Bronchial epithelial cell (primary cell): Measurements from ENCODE around the gene ADGRL3. TPM values are rescaled to one million over a fixed set of nuclear protein-coding genes. Genes with fewer than 3 reads are reported as not detected.

Experiments
- DNase-seq: peaks from one replicate; pipeline ENCODE4 v3.0.0-alpha.2; 2010; ENCODE audit warnings: low read depth
- FAIRE-seq: peaks from 2 replicates; lab custom pipeline; 2011; peaks lifted over from hg19 to GRCh38; lab: Jason Lieb, UNC
- H3K27me3 ChIP-seq: 2 replicates; pipeline ENCODE4 v1.5.1; 2011; ENCODE audit warnings: low read length; ENCODE audit not compliant: control insufficient read depth, insufficient read depth
- H3K36me3 ChIP-seq: 2 replicates; pipeline ENCODE4 v1.5.1; 2011; ENCODE audit warnings: low read length; ENCODE audit not compliant: control insufficient read depth, insufficient read depth
- H3K4me3 ChIP-seq: 2 replicates; pipeline ENCODE4 v1.5.1; 2011; ENCODE audit warnings: mild to moderate bottlenecking, low read depth, low read length, control low read depth
- CTCF ChIP-seq: IDR thresholded peaks from 2 replicates; pipeline ENCODE4 v1.5.1; 2011; ENCODE audit warnings: mild to moderate bottlenecking, moderate library complexity, low read length, control low read depth, inconsistent platforms; ENCODE audit not compliant: insufficient read depth, severe bottlenecking
- total RNA-seq: library from RNA; depleted of rRNA; stranded (reverse); fragments of >200 nt; gene quantifications from 2 replicates; pipeline ENCODE4 v1.2.1, GENCODE V29; 2014

Gene ADGRL3
- total RNA-seq, 1 donor from 2014 or later = under 0.01 TPM

GRCh38 chr4:62053974-62054373 is 853.8 kb downstream of the ADGRL3 start:
- FAIRE-seq (no peak), DNase-seq (no peak)
- Histone ChIP-seq H3K4me3 (no peak overlapping the region), H3K36me3 (no peaks in the 10 kb centered on the region), H3K27me3 (no peaks in the 10 kb centered on the region)
- no peak for TF ChIP-seq CTCF

- H3K27me3 ChIP-seq = no peaks in the 10 kb centered on the region
- no peak for TF ChIP-seq CTCF
- FAIRE-seq = no peak
Observed at GRCh38 chr4:62057031-62057430, 856.9 kb downstream of the ADGRL3 start.

GRCh38 chr4:62058571-62058970 is 858.4 kb downstream of the ADGRL3 start:
- TF ChIP-seq CTCF = no peak
- no peak for FAIRE-seq

More at GRCh38 chr4:62057031-62057430, 856.9 kb downstream of the ADGRL3 start:
- H3K36me3 ChIP-seq = no peaks in the 10 kb centered on the region
- DNase-seq = no peak
- H3K4me3 ChIP-seq = no peak overlapping the region

GRCh38 chr4:62070291-62070852 is 870.2 kb downstream of the ADGRL3 start:
- Histone ChIP-seq H3K36me3 (no peaks in the 10 kb centered on the region), H3K4me3 (no peak overlapping the region), H3K27me3 (no peaks in the 10 kb centered on the region)
- no peak for FAIRE-seq
- DNase-seq = no peak
- no peak for TF ChIP-seq CTCF

More at GRCh38 chr4:62058571-62058970, 858.4 kb downstream of the ADGRL3 start:
- Histone ChIP-seq H3K4me3 (no peak overlapping the region), H3K27me3 (no peaks in the 10 kb centered on the region), H3K36me3 (no peaks in the 10 kb centered on the region)
- no peak for DNase-seq

- FAIRE-seq = no peak
Observed at GRCh38 chr4:62075089-62075488, 875.0 kb downstream of the ADGRL3 start.

More at GRCh38 chr4:62075089-62075488, 875.0 kb downstream of the ADGRL3 start:
- Histone ChIP-seq H3K27me3 (no peaks in the 10 kb centered on the region), H3K36me3 (no peaks in the 10 kb centered on the region), H3K4me3 (no peak overlapping the region)
- no peak for DNase-seq
- no peak for TF ChIP-seq CTCF
